Measurements from ENCODE around the gene RHBDF1.

GRCh38 chr16:61879-62281 lies 10.6 kb downstream of the RHBDF1 start:
- TF ChIP-seq TCF7L2 (IDR thresholded peaks at IDR 0.05; ENCODE audit: low read depth, low read length) (no peak), FOXK2 (IDR thresholded peaks at IDR 0.05) (no peak), TBL1XR1 (IDR thresholded peaks at IDR 0.05; ENCODE audit: borderline replicate concordance, low read length, partially characterized antibody) (no peak), HBP1 (CRISPR knock-in tag; IDR thresholded peaks at IDR 0.05; ENCODE audit: low read depth) (no peak), ZNF841 (CRISPR knock-in tag; IDR thresholded peaks at IDR 0.05; ENCODE audit: borderline replicate concordance) (no peak), ZNF343 (CRISPR knock-in tag; IDR thresholded peaks at IDR 0.05) (no peak), RNF2 (conservative IDR thresholded peaks at IDR 0.05; ENCODE audit: low read depth) (no peak), TAF1 (CRISPR knock-in tag; IDR thresholded peaks at IDR 0.05) (no peak), ZKSCAN5 (CRISPR knock-in tag; IDR thresholded peaks at IDR 0.05) (no peak), ZBTB7B (CRISPR knock-in tag; IDR thresholded peaks at IDR 0.05) (no peak), SIN3B (IDR thresholded peaks at IDR 0.05; ENCODE audit: low read length) (no peak), ZNF138 (CRISPR knock-in tag; IDR thresholded peaks at IDR 0.05; ENCODE audit: low read depth) (no peak), TCF7 (IDR thresholded peaks at IDR 0.05; ENCODE audit: low read depth) (no peak)

All from HepG2 (cell line).